Suprapubic skin (tissue), 4 donors: ENCODE results near the gene MCM3AP.

Experiments used
- EP300 ChIP-seq: sonication (generic); formaldehyde crosslinking; IDR thresholded peaks from one replicate; pipeline ENCODE4 v1.6.1; 2017; ENCODE audit warnings: antibody characterized with exemption
- POLR2A ChIP-seq, 2 donors: fragments of 450-650 bp; IDR thresholded peaks; one replicate each; pipeline ENCODE4 v1.6.1; 2017; ENCODE audit warnings: antibody characterized with exemption in 2 of 2, mild to moderate bottlenecking in 2 of 2, moderate library complexity in 2 of 2
- POLR2AphosphoS5 ChIP-seq, 3 donors: sonication (generic); formaldehyde crosslinking; IDR thresholded peaks; one replicate each; pipeline ENCODE4 v1.6.1; 2017; ENCODE audit warnings: antibody characterized with exemption in 3 of 3
- TF ChIP-seq, protein P1 (sequence below), 2 donors: fragments of 200-600 bp in 1 of 2; fragments of 450-650 bp in 1 of 2; sonication (generic) in 1 of 2; IDR thresholded peaks; one replicate each; pipeline ENCODE4 v1.5.1; 2016 to 2019; ENCODE audit warnings: antibody characterized with exemption in 2 of 2, mild to moderate bottlenecking in 1 of 2, moderate library complexity in 1 of 2

DNA sequence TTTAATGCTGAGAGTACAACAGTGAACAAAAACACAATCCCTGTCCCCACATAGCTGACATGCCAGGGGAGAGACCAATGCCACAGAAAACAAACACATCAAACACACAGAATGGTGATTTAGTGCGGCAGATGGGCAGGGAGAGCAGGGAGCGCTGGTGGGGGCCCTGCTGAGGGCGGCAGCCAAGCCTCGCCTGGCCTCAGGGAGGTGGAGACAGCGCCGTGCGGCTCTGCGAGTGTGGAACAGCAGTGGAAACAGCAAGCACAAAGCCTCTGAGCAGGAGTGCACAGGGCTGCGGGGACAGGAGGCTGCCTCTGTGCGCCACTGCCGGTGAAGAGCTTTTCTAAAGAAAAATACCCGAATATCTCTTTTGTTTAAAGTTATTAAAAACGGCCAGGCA is 17.0 kb downstream of the MCM3AP start:
- TF ChIP-seq POLR2A (IDR thresholded peaks at IDR 0.05) (no peak), POLR2AphosphoS5 (IDR thresholded peaks at IDR 0.05) (no peak), EP300 (no peak)
- TF ChIP-seq, protein P1, sequence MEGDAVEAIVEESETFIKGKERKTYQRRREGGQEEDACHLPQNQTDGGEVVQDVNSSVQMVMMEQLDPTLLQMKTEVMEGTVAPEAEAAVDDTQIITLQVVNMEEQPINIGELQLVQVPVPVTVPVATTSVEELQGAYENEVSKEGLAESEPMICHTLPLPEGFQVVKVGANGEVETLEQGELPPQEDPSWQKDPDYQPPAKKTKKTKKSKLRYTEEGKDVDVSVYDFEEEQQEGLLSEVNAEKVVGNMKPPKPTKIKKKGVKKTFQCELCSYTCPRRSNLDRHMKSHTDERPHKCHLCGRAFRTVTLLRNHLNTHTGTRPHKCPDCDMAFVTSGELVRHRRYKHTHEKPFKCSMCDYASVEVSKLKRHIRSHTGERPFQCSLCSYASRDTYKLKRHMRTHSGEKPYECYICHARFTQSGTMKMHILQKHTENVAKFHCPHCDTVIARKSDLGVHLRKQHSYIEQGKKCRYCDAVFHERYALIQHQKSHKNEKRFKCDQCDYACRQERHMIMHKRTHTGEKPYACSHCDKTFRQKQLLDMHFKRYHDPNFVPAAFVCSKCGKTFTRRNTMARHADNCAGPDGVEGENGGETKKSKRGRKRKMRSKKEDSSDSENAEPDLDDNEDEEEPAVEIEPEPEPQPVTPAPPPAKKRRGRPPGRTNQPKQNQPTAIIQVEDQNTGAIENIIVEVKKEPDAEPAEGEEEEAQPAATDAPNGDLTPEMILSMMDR (IDR thresholded peaks at IDR 0.05), result no peak
